ENCODE data around the gene TTC34.

Gene TTC34

DNA sequence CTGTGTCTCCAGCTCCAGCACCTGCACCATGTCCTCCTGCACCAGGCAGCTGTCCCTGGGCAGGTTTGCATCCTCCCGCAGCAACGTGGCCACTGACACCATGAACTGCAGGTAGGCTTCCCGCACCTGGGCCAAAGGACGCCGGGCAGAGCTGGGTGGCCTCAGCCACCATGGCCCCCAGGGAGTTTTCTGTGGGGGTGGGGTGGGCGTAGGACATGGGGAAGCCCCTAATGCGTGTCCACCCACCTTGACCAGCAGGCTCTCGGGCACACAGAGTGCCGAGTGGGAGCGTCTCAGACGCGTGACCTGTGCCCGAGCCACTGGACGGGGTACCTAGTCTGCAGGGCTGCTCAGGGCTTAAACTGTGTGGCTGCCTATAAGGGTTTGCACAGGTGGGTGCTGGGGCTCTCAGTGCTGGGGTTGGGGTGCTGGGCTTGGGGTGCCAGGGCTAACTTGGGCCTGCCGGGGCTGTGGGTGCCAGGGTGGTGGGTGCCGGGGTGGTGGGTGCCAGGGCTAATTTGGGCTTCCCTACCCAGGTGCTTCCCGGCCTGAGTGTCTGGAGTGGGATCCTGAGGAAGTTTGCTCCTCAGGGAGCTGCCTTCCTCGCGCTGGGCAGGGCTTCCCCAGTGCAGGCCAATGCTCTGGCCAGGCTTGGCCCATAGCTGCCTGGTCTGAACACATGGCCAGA, 197.2 kb downstream of the TTC34 start:
- Histone ChIP-seq H3K27me3 (ENCODE audit: insufficient read depth, low read length) (no peaks in the 10 kb centered on the region), H3K27ac (ENCODE audit: low read length) (no peak overlapping the region), H3K4me3 (ENCODE audit: low read length) (no peak overlapping the region), H3K36me3 (ENCODE audit: insufficient read depth, low read depth, low read length) (no peaks in the 10 kb centered on the region), H3K9me3 (ENCODE audit: insufficient read depth, low read depth, low read length) (no peaks in the 10 kb centered on the region), H3K4me1 (ENCODE audit: insufficient read depth, low read length) (no peaks in the 10 kb centered on the region), H3K9ac (ENCODE audit: low read depth, low read length) (no peak overlapping the region)

- Histone ChIP-seq H3K9ac (ENCODE audit: low read depth, low read length) (no peak overlapping the region), H3K36me3 (ENCODE audit: insufficient read depth, low read depth, low read length) (no peaks in the 10 kb centered on the region), H3K27me3 (ENCODE audit: insufficient read depth, low read length) (no peaks in the 10 kb centered on the region), H3K4me3 (ENCODE audit: low read length) (no peak overlapping the region), H3K9me3 (ENCODE audit: insufficient read depth, low read depth, low read length) (no peaks in the 10 kb centered on the region), H3K27ac (ENCODE audit: low read length) (no peak overlapping the region), H3K4me1 (ENCODE audit: insufficient read depth, low read length) (no peaks in the 10 kb centered on the region)
Observed at GRCh38 chr1:2603521-2604155, 197.9 kb downstream of the TTC34 start.

DNA sequence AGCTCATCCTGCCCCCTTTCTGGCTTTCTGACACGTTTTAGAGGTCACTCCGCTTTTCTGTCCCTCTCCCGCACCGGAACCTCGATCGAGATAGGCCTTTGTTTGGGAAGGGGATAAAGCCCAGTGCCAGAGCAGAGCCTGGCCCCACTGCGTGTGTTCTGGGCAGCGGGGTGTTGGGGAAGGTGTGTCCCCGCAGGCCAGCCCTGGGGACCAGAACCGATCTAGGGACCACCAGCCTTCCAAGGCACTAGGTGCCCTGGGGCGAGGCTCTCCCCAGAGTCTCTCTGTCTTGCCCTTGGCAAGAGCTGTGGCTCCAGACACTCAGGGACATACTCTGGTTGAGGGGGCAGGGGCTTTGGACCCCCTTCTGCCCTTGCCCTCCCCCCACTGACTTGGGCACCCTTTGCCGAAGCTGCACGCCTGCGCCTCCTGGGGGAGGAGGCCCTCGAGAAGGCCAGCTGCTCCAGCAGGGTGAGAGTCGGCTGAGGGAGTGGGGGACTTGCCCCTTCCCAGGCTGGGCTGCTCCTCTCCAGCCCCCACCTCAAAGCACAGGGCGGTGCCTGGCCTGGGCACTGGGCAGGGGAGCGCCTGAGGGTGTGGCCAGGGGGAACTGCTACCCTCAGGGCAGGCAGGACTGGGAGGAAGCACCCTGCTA, 198.5 kb downstream of the TTC34 start:
- no peaks in the 10 kb centered on the region for H3K27me3 ChIP-seq (ENCODE audit: insufficient read depth, low read length)
- no peaks in the 10 kb centered on the region for H3K4me1 ChIP-seq (ENCODE audit: insufficient read depth, low read length)
- no peak overlapping the region for H3K27ac ChIP-seq (ENCODE audit: low read length)
- no peak overlapping the region for H3K4me3 ChIP-seq (ENCODE audit: low read length)
- H3K36me3 ChIP-seq (ENCODE audit: insufficient read depth, low read depth, low read length), result no peaks in the 10 kb centered on the region
- H3K9me3 ChIP-seq (ENCODE audit: insufficient read depth, low read depth, low read length), result no peaks in the 10 kb centered on the region
- no peak overlapping the region for H3K9ac ChIP-seq (ENCODE audit: low read depth, low read length)

DNA sequence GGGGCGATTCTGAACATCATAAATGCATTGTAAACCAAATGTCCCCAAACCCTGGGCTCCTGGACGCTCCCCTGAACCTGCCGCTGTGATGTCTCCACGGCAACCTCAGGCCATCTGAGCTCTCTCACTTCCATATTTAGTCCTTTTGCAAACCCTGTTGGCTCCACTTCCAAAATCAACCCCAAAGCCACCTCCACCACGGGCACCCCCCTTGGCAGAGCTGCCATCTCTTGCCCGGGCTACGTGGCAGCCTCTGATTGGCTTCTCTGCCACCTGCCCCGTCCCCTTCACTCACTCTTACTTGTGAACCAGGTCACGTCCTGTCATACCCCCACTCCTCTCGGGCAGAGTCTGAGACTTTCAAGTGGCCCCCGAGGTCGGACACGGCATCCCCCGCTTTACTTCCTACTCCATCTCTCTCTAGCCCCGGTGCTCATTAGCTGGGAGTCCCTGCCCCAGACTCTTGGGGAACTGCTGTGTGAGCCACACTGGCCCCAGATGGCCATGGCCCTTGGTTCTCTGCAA, 199.1 kb downstream of the TTC34 start:
- Histone ChIP-seq H3K9me3 (ENCODE audit: insufficient read depth, low read depth, low read length) (no peaks in the 10 kb centered on the region), H3K9ac (ENCODE audit: low read depth, low read length) (no peak overlapping the region), H3K27me3 (ENCODE audit: insufficient read depth, low read length) (no peaks in the 10 kb centered on the region), H3K4me3 (ENCODE audit: low read length) (no peak overlapping the region), H3K4me1 (ENCODE audit: insufficient read depth, low read length) (no peaks in the 10 kb centered on the region), H3K27ac (ENCODE audit: low read length) (no peak overlapping the region), H3K36me3 (ENCODE audit: insufficient read depth, low read depth, low read length) (no peaks in the 10 kb centered on the region)

GRCh38 chr1:2601721-2602303, 199.7 kb downstream of the TTC34 start:
- no peak overlapping the region for H3K9ac ChIP-seq (ENCODE audit: low read depth, low read length)
- H3K4me3 ChIP-seq (ENCODE audit: low read length), result no peak overlapping the region
- no peaks in the 10 kb centered on the region for H3K27me3 ChIP-seq (ENCODE audit: insufficient read depth, low read length)
- H3K36me3 ChIP-seq (ENCODE audit: insufficient read depth, low read depth, low read length), result no peaks in the 10 kb centered on the region
- no peaks in the 10 kb centered on the region for H3K9me3 ChIP-seq (ENCODE audit: insufficient read depth, low read depth, low read length)
- no peak overlapping the region for H3K27ac ChIP-seq (ENCODE audit: low read length)
- H3K4me1 ChIP-seq (ENCODE audit: insufficient read depth, low read length), result no peaks in the 10 kb centered on the region

GRCh38 chr1:2598329-2598931, 203.1 kb downstream of the TTC34 start:
- Histone ChIP-seq H3K9me3 (ENCODE audit: insufficient read depth, low read depth, low read length) (no peaks in the 10 kb centered on the region), H3K9ac (ENCODE audit: low read depth, low read length) (no peak overlapping the region), H3K4me1 (ENCODE audit: insufficient read depth, low read length) (no peaks in the 10 kb centered on the region), H3K27me3 (ENCODE audit: insufficient read depth, low read length) (no peaks in the 10 kb centered on the region), H3K27ac (ENCODE audit: low read length) (no peak overlapping the region), H3K4me3 (ENCODE audit: low read length) (no peak overlapping the region), H3K36me3 (ENCODE audit: insufficient read depth, low read depth, low read length) (no peaks in the 10 kb centered on the region)

DNA sequence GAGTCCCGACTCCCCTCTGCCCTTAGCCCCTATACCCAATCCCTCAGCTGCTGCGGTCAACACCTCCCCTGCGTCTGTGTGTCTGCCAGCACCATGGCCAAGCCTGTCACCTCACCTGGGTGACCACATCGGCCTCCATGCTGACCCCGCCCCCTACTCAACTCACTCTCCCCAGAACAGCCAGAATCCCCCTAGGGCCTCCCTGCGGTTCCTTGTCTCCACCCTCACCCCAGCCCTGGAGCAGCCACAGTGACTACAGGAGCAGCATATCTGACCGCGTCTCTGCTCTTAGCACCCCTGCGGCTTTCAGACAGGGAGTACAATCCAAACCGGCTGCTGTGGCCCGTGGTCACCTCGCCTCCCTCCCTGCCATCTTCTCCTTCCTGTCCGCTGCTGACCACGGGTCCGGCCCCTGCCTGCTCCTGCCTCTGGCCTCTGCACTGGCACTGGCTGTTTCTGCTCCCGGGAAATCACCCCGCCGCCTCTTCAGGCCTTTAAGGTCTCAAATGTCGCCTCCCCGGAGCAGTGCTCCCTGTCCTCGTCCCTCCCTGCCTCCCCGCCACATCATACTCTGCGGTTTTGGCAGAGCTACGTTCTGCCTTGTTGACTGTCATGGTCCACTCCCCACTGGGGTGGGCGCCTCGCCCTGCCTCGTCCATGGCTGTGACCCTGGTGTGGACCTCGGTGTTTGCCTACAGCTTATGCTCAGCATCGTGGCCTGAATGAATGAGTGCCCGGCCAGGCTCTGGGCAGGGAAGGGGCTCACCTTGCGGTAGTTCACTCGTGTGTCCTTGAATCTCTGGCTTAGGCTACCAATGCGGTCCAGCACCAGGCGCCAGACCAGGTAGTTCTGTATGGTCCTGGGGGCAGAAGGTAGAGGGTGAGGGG, 203.8 kb downstream of the TTC34 start:
- Histone ChIP-seq H3K4me3 (ENCODE audit: low read length) (no peak overlapping the region), H3K4me1 (ENCODE audit: insufficient read depth, low read length) (no peaks in the 10 kb centered on the region), H3K27me3 (ENCODE audit: insufficient read depth, low read length) (no peaks in the 10 kb centered on the region), H3K27ac (ENCODE audit: low read length) (no peak overlapping the region), H3K9me3 (ENCODE audit: insufficient read depth, low read depth, low read length) (no peaks in the 10 kb centered on the region), H3K9ac (ENCODE audit: low read depth, low read length) (no peak overlapping the region), H3K36me3 (ENCODE audit: insufficient read depth, low read depth, low read length) (no peaks in the 10 kb centered on the region)

DNA sequence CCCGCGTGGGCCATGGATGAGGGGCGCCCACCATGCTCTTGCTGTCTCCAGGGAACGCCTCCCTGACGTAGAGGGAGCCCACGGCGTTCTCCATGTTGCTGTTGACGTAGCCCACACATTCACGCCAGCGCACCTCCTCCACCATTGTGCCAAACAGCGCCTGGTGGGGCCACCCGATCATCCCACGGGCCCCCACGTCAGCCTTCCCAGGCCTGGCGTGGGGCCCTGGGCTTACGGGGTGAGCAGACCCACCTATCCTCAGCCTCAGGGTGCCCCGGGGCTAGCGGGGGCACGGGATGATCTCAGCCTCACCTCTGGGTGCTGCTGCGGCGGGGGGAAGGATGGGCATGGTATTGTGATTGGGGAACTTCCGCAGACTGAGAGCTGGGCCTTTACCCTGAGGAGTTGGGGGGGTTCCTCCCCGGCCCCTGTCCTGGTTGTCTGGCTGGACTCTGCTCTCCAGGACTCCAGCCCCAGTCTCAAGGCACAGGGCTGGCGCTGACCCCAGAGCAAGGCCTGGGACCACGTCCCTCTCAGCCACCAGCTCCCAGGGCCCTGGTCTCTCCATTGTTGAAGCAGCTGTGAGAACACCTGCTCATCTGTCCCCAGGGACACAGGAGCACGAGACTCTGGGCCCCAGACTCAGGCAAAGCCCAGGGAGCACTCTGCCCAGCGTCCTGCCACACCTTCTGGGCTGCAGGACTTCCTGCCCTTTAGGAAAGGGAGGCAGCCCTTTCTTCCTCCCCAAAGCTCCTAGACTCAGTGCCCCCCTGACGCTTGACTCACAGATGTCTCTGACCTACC, 204.8 kb downstream of the TTC34 start:
- Histone ChIP-seq H3K4me3 (ENCODE audit: low read length) (no peak overlapping the region), H3K27me3 (ENCODE audit: insufficient read depth, low read length) (no peaks in the 10 kb centered on the region), H3K9ac (ENCODE audit: low read depth, low read length) (no peak overlapping the region)

DNA sequence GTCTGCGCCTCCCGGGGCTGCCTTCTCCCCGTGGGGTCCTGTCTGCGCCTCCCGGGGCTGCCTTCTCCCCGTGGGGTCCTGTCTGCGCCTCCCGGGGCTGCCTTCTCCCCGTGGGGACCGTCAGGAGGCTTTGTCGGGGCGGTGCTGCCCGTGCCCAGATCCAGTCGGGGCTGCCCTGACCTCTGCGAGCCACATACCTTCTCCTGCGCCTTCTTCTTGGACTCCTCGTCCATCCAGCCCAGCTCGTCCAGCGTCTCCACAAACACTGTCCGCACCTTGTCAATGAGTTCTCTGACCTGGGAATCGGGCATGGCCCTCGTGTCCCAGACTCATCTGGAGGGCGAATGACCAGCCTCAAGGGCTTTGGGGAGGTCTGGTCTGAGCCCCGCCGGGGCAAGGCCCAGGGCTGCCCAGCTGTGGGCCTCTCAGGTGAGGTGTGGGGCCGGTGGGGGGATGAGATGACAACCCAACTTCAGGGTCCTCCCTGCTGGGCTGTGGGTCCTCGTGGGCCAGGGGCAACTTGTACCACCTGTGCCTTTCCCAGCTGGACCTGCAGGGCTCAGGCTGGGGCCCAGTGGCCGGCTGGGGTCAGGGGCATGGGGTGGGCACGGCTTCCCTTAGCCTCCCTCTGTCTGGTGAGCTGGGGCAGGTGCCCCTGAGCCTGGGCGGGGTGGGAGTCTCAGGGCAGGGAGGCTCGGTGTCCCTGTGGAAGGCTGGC, 205.5 kb downstream of the TTC34 start:
- H3K9me3 ChIP-seq (ENCODE audit: insufficient read depth, low read depth, low read length), result no peaks in the 10 kb centered on the region
- no peaks in the 10 kb centered on the region for H3K27me3 ChIP-seq (ENCODE audit: insufficient read depth, low read length)
- H3K4me3 ChIP-seq (ENCODE audit: low read length), result no peak overlapping the region
- H3K36me3 ChIP-seq (ENCODE audit: insufficient read depth, low read depth, low read length), result no peaks in the 10 kb centered on the region
- no peak overlapping the region for H3K27ac ChIP-seq (ENCODE audit: low read length)
- no peaks in the 10 kb centered on the region for H3K4me1 ChIP-seq (ENCODE audit: insufficient read depth, low read length)
- no peak overlapping the region for H3K9ac ChIP-seq (ENCODE audit: low read depth, low read length)

More for the DNA sequence above, 204.8 kb downstream of the TTC34 start:
- no peak overlapping the region for H3K27ac ChIP-seq (ENCODE audit: low read length)
- H3K4me1 ChIP-seq (ENCODE audit: insufficient read depth, low read length), result no peaks in the 10 kb centered on the region
- H3K36me3 ChIP-seq (ENCODE audit: insufficient read depth, low read depth, low read length), result no peaks in the 10 kb centered on the region
- no peaks in the 10 kb centered on the region for H3K9me3 ChIP-seq (ENCODE audit: insufficient read depth, low read depth, low read length)

- no peak overlapping the region for H3K27ac ChIP-seq (ENCODE audit: low read length)
- no peak overlapping the region for H3K9ac ChIP-seq (ENCODE audit: low read depth, low read length)
- H3K36me3 ChIP-seq (ENCODE audit: insufficient read depth, low read depth, low read length), result no peaks in the 10 kb centered on the region
- no peaks in the 10 kb centered on the region for H3K27me3 ChIP-seq (ENCODE audit: insufficient read depth, low read length)
- H3K4me1 ChIP-seq (ENCODE audit: insufficient read depth, low read length), result no peaks in the 10 kb centered on the region
- no peaks in the 10 kb centered on the region for H3K9me3 ChIP-seq (ENCODE audit: insufficient read depth, low read depth, low read length)
- no peak overlapping the region for H3K4me3 ChIP-seq (ENCODE audit: low read length)
Observed at GRCh38 chr1:2595261-2595811, 206.2 kb downstream of the TTC34 start.

All from iPS-20b (cell line).